Cardiac septum (tissue), 1 donor: ENCODE results near the gene GPRIN1. TPM values are rescaled to one million over a fixed set of nuclear protein-coding genes. Genes with fewer than 3 reads are reported as not detected.
"Not testable (repeated sequence)": the region's sequence is repeated elsewhere in the genome, so short reads cannot be mapped to it uniquely, and the experiment has no call there.

Source experiments
- DNase-seq: peaks from one replicate; pipeline ENCODE4 v3.0.0-alpha.2; 2020; ENCODE audit warnings: low spot score
- intact Hi-C: fragments of 100-400 bp; cut with DNase I; formaldehyde crosslinking; loops from one replicate; pipeline ENCODE4 v1.14.0; 2022
- total RNA-seq: library from RNA; stranded (reverse); fragmentation: NEBNext Ultra II Directional; extraction: Animal tissue kit (Norgen Biotek cat#: 25700); gene quantifications from one replicate; pipeline ENCODE4 v1.2.1, GENCODE V29; 2021
- donor health status: DM: no; HTN: no; CAD: no.

GPRIN1 gene
- total RNA-seq, 1 donor from 2014 or later: 0.48 TPM

- intact Hi-C loops: no loop called here
- no peak for DNase-seq
Observed at GRCh38 chr5:176608142-176608705, 1.7 kb downstream of the GPRIN1 start.

- no peak for DNase-seq
Observed at GRCh38 chr5:176606875-176607274, 3.1 kb downstream of the GPRIN1 start.

GRCh38 chr5:176606032-176606431, 3.9 kb downstream of the GPRIN1 start:
- no peak for DNase-seq
- intact Hi-C loops: no loop called here

More at GRCh38 chr5:176606875-176607274, 3.1 kb downstream of the GPRIN1 start:
- intact Hi-C loops: no loop called here

- no peak for DNase-seq
Observed at GRCh38 chr5:176603091-176603490, 6.9 kb downstream of the GPRIN1 start.

GRCh38 chr5:176601901-176602482, 8.0 kb downstream of the GPRIN1 start:
- intact Hi-C loops: no loop called here
- DNase-seq: no peak

More at GRCh38 chr5:176603091-176603490, 6.9 kb downstream of the GPRIN1 start:
- intact Hi-C loops: no loop called here

GRCh38 chr5:176599749-176600430, 10.1 kb downstream of the GPRIN1 start:
- intact Hi-C loops, DNase-seq: not testable (repeated sequence)

- intact Hi-C loops: no loop called here
Observed at GRCh38 chr5:176597417-176598389, 12.3 kb downstream of the GPRIN1 start.

GRCh38 chr5:176596689-176597416, 13.1 kb downstream of the GPRIN1 start:
- intact Hi-C loops: no loop called here
- no peak for DNase-seq

More at GRCh38 chr5:176597417-176598389, 12.3 kb downstream of the GPRIN1 start:
- no peak for DNase-seq

GRCh38 chr5:176596069-176596644, 13.8 kb downstream of the GPRIN1 start:
- intact Hi-C loops: no loop called here
- DNase-seq: no peak

- no peak for DNase-seq
- intact Hi-C loops: no loop called here
Observed at GRCh38 chr5:176595386-176595943, 14.5 kb downstream of the GPRIN1 start.

GRCh38 chr5:176594554-176594953, 15.4 kb downstream of the GPRIN1 start:
- DNase-seq: no peak
- intact Hi-C loops: no loop called here

GRCh38 chr5:176593273-176593869, 16.6 kb downstream of the GPRIN1 start:
- intact Hi-C loops: no loop called here
- no peak for DNase-seq

GRCh38 chr5:176592573-176592972, 17.4 kb downstream of the GPRIN1 start:
- DNase-seq: no peak
- intact Hi-C loops: no loop called here

- DNase-seq, intact Hi-C loops: not testable (repeated sequence)
Observed at GRCh38 chr5:176591667-176592066, 18.3 kb downstream of the GPRIN1 start.

GRCh38 chr5:176590035-176590717, 19.8 kb downstream of the GPRIN1 start:
- no peak for DNase-seq
- intact Hi-C loops: no loop called here

GRCh38 chr5:176589039-176589769, 20.8 kb downstream of the GPRIN1 start:
- intact Hi-C loops: no loop called here
- DNase-seq: no peak

GRCh38 chr5:176588297-176588696, 21.7 kb downstream of the GPRIN1 start:
- no peak for DNase-seq
- intact Hi-C loops: no loop called here
